ENCODE results near the gene EME2.

GRCh38 chr16:1790611-1791255 is 18.1 kb downstream of the EME2 start:
- TF ChIP-seq CTCF (IDR thresholded peaks at IDR 0.05; ENCODE audit: low read depth, low read length) (no peak), MAX (IDR thresholded peaks at IDR 0.05; ENCODE audit: low read depth, low read length) (no peak), POLR2A (IDR thresholded peaks at IDR 0.05; ENCODE audit: extremely low read depth, insufficient read length) (no peak), MYC (IDR thresholded peaks at IDR 0.05; ENCODE audit: low read depth, low read length) (no peak)

Measured in NB4 (cell line).